22Rv1 (cell line): Measurements from ENCODE around the gene CLASP2.

ENCODE experiments used
- ZFX ChIP-seq: fragments of 450-650 bp; IDR thresholded peaks from 2 replicates; pipeline ENCODE4 v1.6.1; 2017; ENCODE audit warnings: antibody characterized with exemption, borderline replicate concordance
- TF ChIP-seq, protein P1 (sequence below): fragments of 450-650 bp; IDR thresholded peaks from 2 replicates; pipeline ENCODE4 v1.5.1; 2017; ENCODE audit warnings: mild to moderate bottlenecking

DNA sequence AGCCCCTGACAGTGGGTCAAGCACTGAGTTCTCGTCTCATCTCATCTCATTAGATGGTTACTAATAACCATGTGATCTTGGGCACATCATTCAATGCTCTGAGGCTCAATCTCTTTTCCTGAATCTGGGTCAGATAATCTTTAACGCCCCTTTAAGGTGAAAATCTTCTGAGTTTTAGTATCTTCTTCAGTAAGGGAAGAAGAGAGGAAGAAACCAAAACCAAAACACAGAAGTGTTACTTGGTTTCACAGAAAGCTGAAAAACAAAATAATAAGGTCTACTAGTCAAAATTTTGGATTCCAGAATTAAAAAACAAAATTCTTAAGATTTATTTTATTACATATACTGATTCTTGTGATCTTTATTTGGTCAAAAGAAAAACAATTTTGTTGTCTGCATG is 78.2 kb downstream of the CLASP2 start:
- TF ChIP-seq, protein P1, sequence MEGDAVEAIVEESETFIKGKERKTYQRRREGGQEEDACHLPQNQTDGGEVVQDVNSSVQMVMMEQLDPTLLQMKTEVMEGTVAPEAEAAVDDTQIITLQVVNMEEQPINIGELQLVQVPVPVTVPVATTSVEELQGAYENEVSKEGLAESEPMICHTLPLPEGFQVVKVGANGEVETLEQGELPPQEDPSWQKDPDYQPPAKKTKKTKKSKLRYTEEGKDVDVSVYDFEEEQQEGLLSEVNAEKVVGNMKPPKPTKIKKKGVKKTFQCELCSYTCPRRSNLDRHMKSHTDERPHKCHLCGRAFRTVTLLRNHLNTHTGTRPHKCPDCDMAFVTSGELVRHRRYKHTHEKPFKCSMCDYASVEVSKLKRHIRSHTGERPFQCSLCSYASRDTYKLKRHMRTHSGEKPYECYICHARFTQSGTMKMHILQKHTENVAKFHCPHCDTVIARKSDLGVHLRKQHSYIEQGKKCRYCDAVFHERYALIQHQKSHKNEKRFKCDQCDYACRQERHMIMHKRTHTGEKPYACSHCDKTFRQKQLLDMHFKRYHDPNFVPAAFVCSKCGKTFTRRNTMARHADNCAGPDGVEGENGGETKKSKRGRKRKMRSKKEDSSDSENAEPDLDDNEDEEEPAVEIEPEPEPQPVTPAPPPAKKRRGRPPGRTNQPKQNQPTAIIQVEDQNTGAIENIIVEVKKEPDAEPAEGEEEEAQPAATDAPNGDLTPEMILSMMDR, result no peak
- no peak for TF ChIP-seq ZFX
